GM19397 (cell line): ENCODE measurements around the gene RAB12.

Experiments
- ATAC-seq: cut with Tn5 transposase; IDR thresholded peaks from one replicate; pipeline ENCODE4 v1.9.1; 2021; ENCODE audit warnings: mild to moderate bottlenecking, moderate library complexity; ENCODE audit not compliant: unreplicated experiment

The RAB12 gene

DNA sequence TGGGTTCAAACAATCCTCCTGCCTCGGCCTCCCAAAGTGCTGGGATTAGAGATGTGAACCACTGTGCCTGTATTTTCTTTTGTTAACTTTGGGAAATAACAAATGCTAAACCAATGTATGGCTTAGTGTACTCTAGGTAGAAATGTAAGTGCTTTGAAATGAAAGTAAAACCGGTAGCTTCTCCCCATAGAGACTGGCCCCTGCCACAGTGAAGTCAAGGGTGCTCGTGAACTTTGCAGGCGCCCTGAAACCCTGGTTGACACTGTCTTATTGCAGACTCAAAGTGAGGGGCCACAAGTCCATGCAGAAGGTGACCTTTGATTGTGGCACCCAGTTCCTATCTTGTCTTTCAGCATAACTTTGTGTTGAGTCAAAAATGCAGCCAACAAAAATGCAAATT, 72.0 kb downstream of the RAB12 start:
- no peak for ATAC-seq

DNA sequence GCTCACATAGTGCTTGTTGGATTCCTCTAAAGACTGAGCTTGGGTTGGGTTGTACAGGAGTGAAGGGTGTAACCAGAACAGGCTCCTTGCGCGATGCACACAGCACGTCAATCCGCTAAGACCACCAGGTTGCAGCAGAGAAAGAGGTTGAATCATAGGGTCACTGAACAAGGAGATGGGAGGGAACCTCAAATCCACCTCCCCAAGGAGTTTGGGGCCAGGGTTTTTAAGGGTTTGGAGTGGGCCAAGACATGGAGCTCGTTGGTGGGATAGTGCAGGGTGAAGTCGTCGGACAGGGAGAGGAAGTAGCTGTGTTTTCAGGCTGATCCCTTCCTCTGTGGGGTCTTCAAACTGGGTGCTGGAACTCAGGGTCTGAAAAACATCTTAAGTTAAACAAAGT, 75.3 kb downstream of the RAB12 start:
- no peak for ATAC-seq

DNA sequence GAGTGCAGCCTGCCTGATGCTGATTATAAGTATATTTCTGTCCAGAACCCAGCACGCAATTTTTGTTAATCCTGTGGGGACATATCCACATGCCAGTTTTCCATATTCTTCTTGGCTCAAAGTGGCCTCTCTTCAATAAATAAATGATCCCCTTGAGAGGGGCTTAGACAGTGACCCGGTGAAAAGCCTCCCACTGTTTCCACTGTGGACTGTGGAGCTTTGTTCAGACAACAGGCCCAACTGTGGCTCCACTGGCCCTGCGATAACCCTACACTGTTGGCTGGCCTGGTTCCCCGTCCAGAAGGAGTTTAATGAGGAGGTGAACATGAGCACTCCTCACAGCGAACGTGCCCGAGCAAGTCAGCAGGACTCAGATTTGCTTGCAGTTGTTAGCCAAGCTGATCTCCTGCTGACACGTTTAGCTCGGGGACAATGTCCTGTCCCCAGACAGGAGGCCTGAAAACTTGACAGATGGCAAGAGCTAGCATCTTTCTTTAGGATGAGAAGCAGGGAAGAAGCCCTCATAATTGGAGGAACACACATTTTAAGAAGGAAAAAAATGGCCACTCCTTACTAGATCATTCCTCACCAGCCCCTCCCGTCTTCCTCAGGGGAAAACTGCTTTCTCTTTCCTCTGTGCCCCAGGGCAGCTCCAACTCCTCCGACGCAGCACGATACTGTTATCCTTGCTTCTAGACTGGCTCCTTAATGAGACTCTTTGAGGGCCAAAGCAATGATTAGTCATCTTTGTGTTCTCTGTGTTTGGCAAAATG, 76.1 kb downstream of the RAB12 start:
- ATAC-seq, result no peak

DNA sequence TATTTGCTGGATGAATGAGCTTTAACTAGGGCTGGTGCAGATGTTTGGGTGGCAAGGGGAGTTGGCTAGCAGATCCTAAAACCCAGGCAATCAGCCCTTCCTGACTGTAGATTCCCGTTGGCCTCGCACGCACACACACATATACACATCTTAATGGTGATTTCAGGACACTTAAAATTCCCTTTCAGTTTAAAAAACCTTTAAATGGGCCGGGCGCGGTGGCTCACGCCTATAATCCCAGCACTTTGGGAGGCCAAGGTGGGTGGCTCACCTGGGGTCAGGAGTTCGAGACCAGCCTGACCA, 76.6 kb downstream of the RAB12 start:
- no peak for ATAC-seq

DNA sequence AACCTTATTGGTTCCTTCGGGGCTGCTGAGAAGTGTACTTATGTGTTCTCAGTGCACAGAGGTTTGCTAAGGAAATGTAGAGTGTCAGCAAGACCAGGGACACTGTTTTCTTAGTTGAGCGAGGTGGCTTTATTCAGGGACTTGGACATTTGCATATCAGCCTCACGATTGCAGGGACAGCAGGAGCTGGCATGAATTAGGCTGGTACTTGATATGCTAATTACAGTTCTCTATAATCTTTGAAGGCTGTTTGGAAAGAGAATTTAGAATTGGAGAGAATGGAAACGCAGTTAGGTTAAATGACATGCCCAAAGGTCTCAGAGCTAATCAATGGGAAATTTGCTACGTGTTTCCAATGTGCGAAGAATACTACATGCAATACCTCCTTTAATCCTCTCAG, 77.4 kb downstream of the RAB12 start:
- no peak for ATAC-seq

DNA sequence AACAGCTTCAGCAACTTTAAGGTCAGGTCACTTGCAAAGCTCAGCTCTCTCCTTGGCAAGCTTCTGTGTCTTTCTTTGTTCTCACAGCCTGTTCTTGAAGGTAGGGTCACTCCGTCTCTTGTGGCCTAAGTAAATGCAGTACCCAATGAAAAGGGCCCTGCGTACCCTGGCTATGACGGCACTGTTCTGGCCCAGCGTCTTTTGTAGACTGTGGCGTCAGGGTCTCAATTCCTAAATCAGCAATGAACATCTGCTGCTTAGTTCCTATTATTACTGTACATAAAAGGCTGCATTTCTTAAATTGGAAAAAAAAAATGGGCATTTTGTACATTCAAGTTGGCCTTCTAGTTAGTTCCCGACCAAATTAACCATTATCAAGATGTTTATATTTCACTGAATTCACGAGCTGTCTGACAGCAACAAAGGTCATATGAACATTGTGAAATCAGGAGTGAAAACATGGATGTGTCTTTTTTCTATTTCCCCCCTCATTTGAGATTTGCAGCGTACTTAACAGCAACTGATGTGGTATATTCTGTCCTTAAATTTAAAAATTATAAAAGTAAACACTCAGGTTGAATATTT, 79.1 kb downstream of the RAB12 start:
- ATAC-seq, result no peak

DNA sequence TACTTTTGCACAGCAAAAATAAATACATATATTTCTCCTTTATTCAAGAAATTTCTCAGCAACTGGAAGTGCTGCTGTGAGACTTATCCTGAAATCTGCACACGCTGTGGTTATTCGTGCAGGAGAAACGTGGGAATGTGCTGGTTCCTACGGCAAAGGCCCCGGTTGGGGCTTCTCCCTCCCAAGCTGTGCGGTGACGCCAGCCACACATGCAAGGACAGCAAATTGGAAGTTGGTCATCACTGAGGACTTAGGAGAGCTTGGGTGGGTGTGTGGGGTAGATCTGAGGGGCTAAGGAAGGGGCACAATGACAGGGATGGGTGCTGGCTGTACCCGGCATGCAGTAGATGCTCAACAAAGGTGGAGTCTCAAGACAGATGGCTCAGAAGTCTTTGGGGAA, 79.6 kb downstream of the RAB12 start:
- no peak for ATAC-seq
